Keratinocyte (primary cell): ENCODE data around the gene TICAM1. TPM values are rescaled to one million over a fixed set of nuclear protein-coding genes. Genes with fewer than 3 reads are reported as not detected.

Experiments
- DNase-seq: peaks from one replicate; pipeline ENCODE4 v3.0.0-alpha.2; 2011; ENCODE audit warnings: low read depth, missing footprints, low spot score
- FAIRE-seq: peaks from 2 replicates; lab custom pipeline; 2011; peaks lifted over from hg19 to GRCh38; lab: Jason Lieb, UNC
- H2AFZ ChIP-seq: 2 replicates; pipeline ENCODE4 v1.6.0; 2012; ENCODE audit warnings: low read length, control low read depth, inconsistent platforms; ENCODE audit not compliant: control insufficient read depth
- H3K27ac ChIP-seq: 2 replicates; pipeline ENCODE4 v1.5.1; 2011; ENCODE audit warnings: low read length; ENCODE audit not compliant: control insufficient read depth, insufficient read depth
- H3K27me3 ChIP-seq: 3 replicates; pipeline ENCODE4 v1.6.0; 2011; ENCODE audit warnings: low read length; ENCODE audit not compliant: control insufficient read depth, insufficient read depth; ENCODE audit errors: extremely low read depth
- H3K36me3 ChIP-seq, 2 experiments: 2 replicates in 1 of 2; 3 replicates in 1 of 2; pipeline ENCODE4 v1.5.1; 2011; ENCODE audit warnings: low read length in 2 of 2, mild to moderate bottlenecking in 1 of 2; ENCODE audit not compliant: control insufficient read depth in 2 of 2, insufficient read depth in 2 of 2; ENCODE audit errors: extremely low read depth in 1 of 2
- H3K4me1 ChIP-seq: 3 replicates; pipeline ENCODE4 v1.5.1; 2011; ENCODE audit warnings: low read length; ENCODE audit not compliant: control insufficient read depth, insufficient read depth; ENCODE audit errors: extremely low read depth
- H3K4me2 ChIP-seq: 3 replicates; pipeline ENCODE4 v1.6.0; 2011; ENCODE audit warnings: low read depth, low read length; ENCODE audit not compliant: control insufficient read depth, insufficient read depth; ENCODE audit errors: extremely low read depth
- H3K4me3 ChIP-seq, 3 experiments: fragments of 200-600 bp in 1 of 3; sonication (generic) in 1 of 3; 2 replicates in 2 of 3; 3 replicates in 1 of 3; pipeline ENCODE4 v1.5.1; 2011 to 2016; ENCODE audit warnings: low read length in 3 of 3, mild to moderate bottlenecking in 3 of 3, control low read depth in 2 of 3, inconsistent platforms in 1 of 3, low read depth in 1 of 3, mixed read lengths in 1 of 3, mixed run types in 1 of 3, moderate library complexity in 1 of 3; ENCODE audit not compliant: control insufficient read depth in 2 of 3, insufficient read depth in 2 of 3; ENCODE audit errors: extremely low read depth in 1 of 3
- H3K79me2 ChIP-seq: 2 replicates; pipeline ENCODE4 v1.6.0; 2012; ENCODE audit warnings: low read length; ENCODE audit not compliant: control insufficient read depth, insufficient read depth
- H3K9ac ChIP-seq: 3 replicates; pipeline ENCODE4 v1.6.0; 2011; ENCODE audit warnings: low read length; ENCODE audit not compliant: control insufficient read depth, insufficient read depth; ENCODE audit errors: extremely low read depth
- H3K9me1 ChIP-seq: 3 replicates; pipeline ENCODE4 v1.6.0; 2011; ENCODE audit warnings: low read length; ENCODE audit not compliant: control insufficient read depth, insufficient read depth; ENCODE audit errors: extremely low read depth
- H3K9me3 ChIP-seq: 2 replicates; pipeline ENCODE4 v1.5.1; 2012; ENCODE audit warnings: low read depth, low read length; ENCODE audit not compliant: control insufficient read depth
- H4K20me1 ChIP-seq: 3 replicates; pipeline ENCODE4 v1.6.0; 2011; ENCODE audit warnings: low read length; ENCODE audit not compliant: control insufficient read depth, insufficient read depth; ENCODE audit errors: extremely low read depth
- EZH2 ChIP-seq: IDR thresholded peaks from one replicate; pipeline ENCODE4 v1.6.1; 2012; ENCODE audit warnings: inconsistent platforms, mild to moderate bottlenecking, low read length, moderate library complexity
- dilution Hi-C: fragments of 300-500 bp; cut with MboI; formaldehyde crosslinking; loops from one replicate; pipeline ENCODE4 v1.7.0; 2020; ENCODE audit warnings: low sequenced_read_pairs; ENCODE audit not compliant: extremely low pct_ligation_motif_present
- polyA plus RNA-seq, 5 experiments: library from polyadenylated mRNA; depleted of rRNA in 3 of 5; stranded (reverse) in 3 of 5; stranded (forward) in 1 of 5; unstranded in 1 of 5; fragments of >200 nt; gene quantifications; 1 replicate in 1 of 5; 2 replicates in 3 of 5; 3 replicates in 1 of 5; pipeline versions ENCODE4 v1.2.1 to v1.2.3, GENCODE V29; 2011 to 2012; ENCODE audit warnings: missing spikeins in 2 of 5, low read depth in 1 of 5, low replicate concordance in 1 of 5
- TF ChIP-seq, protein P1 (sequence below), 3 experiments: IDR thresholded peaks in 1 of 3; conservative IDR thresholded peaks in 1 of 3; optimal IDR thresholded peaks in 1 of 3; 2 replicates in 2 of 3; 3 replicates in 1 of 3; pipeline versions ENCODE3 to v1.5.1; 2011; ENCODE audit warnings: low read length in 3 of 3, mild to moderate bottlenecking in 3 of 3, moderate library complexity in 2 of 3, control low read depth in 1 of 3, inconsistent platforms in 1 of 3; ENCODE audit not compliant: insufficient read depth in 2 of 3; ENCODE audit errors: extremely low read depth in 1 of 3

TICAM1 gene
- polyA plus RNA-seq, 1 donor (not counting 4 experiments of a cell fraction or from before 2014, with no cell fraction given) = 2.2 TPM

DNA sequence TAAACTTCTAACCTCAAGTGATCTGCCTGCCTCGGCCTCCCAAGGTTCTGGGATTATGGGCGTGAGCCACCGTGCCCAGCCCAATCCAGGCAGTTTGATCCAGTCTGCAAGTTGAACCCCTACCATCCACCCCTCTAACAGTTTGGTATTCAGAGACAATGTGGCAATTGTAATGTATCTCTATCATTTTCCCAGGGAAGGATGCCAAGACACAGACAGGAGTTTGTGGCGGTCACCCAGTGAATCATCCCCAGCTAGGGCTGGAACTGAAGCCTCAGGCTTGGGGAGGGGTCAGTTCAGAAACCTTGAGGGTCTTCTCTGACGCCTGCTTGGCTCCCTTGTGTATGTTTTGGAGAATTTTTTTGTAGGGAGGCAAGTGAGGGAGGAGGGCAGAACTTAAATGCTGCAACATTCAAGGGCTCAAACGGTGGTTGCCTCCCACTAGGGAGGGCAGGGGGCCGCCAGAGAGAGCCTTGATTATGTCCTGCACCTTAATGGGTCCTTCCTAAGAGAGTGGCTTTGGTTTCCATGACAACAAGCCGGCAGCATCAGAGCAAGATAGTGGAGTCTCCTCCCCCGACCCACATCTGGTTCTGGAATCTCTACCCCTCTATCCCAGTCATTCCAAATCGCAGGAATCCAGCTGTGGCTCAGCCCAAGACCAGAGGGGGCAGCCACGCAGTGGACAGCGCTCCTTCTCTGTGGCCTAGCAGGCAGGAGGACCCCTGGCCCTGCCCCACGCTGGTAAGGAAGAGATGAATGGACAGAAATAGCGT lies 54.9 kb downstream of the TICAM1 start:
- no peaks in the 10 kb centered on the region for H4K20me1 ChIP-seq
- H2AFZ ChIP-seq = no peak overlapping the region
- dilution Hi-C loops = no loop called here
- no peaks in the 10 kb centered on the region for H3K36me3 ChIP-seq
- no peak overlapping the region for H3K4me3 ChIP-seq
- H3K4me2 ChIP-seq = no peak overlapping the region
- no peaks in the 10 kb centered on the region for H3K79me2 ChIP-seq
- DNase-seq (no peak), FAIRE-seq (no peak)
- H3K9ac ChIP-seq = no peak overlapping the region
- no peaks in the 10 kb centered on the region for H3K9me3 ChIP-seq
- TF ChIP-seq EZH2 = no peak
- TF ChIP-seq, protein P1, sequence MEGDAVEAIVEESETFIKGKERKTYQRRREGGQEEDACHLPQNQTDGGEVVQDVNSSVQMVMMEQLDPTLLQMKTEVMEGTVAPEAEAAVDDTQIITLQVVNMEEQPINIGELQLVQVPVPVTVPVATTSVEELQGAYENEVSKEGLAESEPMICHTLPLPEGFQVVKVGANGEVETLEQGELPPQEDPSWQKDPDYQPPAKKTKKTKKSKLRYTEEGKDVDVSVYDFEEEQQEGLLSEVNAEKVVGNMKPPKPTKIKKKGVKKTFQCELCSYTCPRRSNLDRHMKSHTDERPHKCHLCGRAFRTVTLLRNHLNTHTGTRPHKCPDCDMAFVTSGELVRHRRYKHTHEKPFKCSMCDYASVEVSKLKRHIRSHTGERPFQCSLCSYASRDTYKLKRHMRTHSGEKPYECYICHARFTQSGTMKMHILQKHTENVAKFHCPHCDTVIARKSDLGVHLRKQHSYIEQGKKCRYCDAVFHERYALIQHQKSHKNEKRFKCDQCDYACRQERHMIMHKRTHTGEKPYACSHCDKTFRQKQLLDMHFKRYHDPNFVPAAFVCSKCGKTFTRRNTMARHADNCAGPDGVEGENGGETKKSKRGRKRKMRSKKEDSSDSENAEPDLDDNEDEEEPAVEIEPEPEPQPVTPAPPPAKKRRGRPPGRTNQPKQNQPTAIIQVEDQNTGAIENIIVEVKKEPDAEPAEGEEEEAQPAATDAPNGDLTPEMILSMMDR (optimal IDR thresholded peaks at IDR 0.05 in 1 of 3, IDR thresholded peaks at IDR 0.05 in 1 of 3, conservative IDR thresholded peaks at IDR 0.05 in 1 of 3; ENCODE audit: extremely low read depth in 1 of 3, insufficient read depth in 2 of 3, low read length in 3 of 3) = no peak
- no peaks in the 10 kb centered on the region for H3K9me1 ChIP-seq
- H3K4me1 ChIP-seq = no peaks in the 10 kb centered on the region
- no peak overlapping the region for H3K27ac ChIP-seq
- H3K27me3 ChIP-seq = no peaks in the 10 kb centered on the region

DNA sequence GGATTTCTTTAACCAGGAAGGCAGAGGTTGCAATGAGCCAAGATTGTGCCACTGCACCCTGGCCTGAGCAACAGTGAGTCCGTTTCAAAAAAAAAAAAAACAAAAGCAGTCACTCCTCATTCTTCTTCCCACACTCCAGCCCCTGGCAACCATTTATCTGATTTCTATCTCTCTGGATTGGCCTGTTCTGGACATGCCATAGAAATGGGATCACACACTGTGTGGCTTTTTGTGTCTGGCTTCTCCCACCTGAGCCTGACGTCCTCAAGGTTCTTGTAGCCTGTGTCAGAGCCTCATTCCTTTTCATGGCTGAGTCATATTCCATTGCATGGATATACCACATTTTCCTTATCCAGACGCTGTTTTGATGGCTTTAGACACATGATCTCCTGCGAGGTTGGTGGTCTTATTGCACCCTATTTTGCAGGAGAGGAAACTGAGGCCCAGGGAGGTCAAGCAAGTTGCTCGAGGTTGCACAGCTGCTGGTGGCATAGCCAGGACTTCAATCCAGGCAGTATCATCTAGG lies 55.8 kb downstream of the TICAM1 start:
- dilution Hi-C loops = no loop called here
- Histone ChIP-seq H3K36me3 (no peaks in the 10 kb centered on the region), H3K9me3 (no peaks in the 10 kb centered on the region), H4K20me1 (no peaks in the 10 kb centered on the region), H3K9ac (no peak overlapping the region), H3K4me3 (no peak overlapping the region), H3K27ac (no peak overlapping the region), H3K9me1 (no peaks in the 10 kb centered on the region), H3K27me3 (no peaks in the 10 kb centered on the region), H3K4me2 (no peak overlapping the region), H3K4me1 (no peaks in the 10 kb centered on the region), H2AFZ (no peak overlapping the region), H3K79me2 (no peaks in the 10 kb centered on the region)
- TF ChIP-seq EZH2 = no peak
- TF ChIP-seq, protein P1 (optimal IDR thresholded peaks at IDR 0.05 in 1 of 3, IDR thresholded peaks at IDR 0.05 in 1 of 3, conservative IDR thresholded peaks at IDR 0.05 in 1 of 3; ENCODE audit: extremely low read depth in 1 of 3, insufficient read depth in 2 of 3, low read length in 3 of 3) = no peak
- DNase-seq (no peak), FAIRE-seq (no peak)
